H9 (cell line): ENCODE results near the gene PLK3. TPM values are rescaled to one million over a fixed set of nuclear protein-coding genes. Genes with fewer than 3 reads are reported as not detected.

ENCODE experiments used
- DNase-seq: peaks from one replicate; pipeline ENCODE4 v3.0.0-alpha.2; 2017
- H2AFZ ChIP-seq: one replicate; pipeline ENCODE4 v1.6.1; 2013; ENCODE audit warnings: mild to moderate bottlenecking, low read length, control low read depth, moderate library complexity
- H2AK5ac ChIP-seq: 2 replicates; pipeline ENCODE4 v1.6.1; 2013; ENCODE audit warnings: low read length, control low read depth, mixed read lengths; ENCODE audit not compliant: insufficient read length
- H2BK120ac ChIP-seq: one replicate; pipeline ENCODE4 v1.6.1; 2013; ENCODE audit warnings: low read depth, mild to moderate bottlenecking, low read length, control low read depth, inconsistent platforms; ENCODE audit not compliant: poor library complexity, severe bottlenecking
- H2BK12ac ChIP-seq: 2 replicates; pipeline ENCODE4 v1.6.1; 2013; ENCODE audit warnings: low read length, control low read depth, mixed read lengths, low read depth; ENCODE audit not compliant: insufficient read length
- H2BK15ac ChIP-seq: 2 replicates; pipeline ENCODE4 v1.6.1; 2013; ENCODE audit warnings: low read depth, low read length, control low read depth
- H2BK20ac ChIP-seq: one replicate; pipeline ENCODE4 v1.6.1; 2013; ENCODE audit warnings: low read depth, mild to moderate bottlenecking, low read length, control low read depth, inconsistent platforms; ENCODE audit not compliant: poor library complexity, severe bottlenecking
- H2BK5ac ChIP-seq: 2 replicates; pipeline ENCODE4 v1.6.1; 2013; ENCODE audit warnings: low read length, control low read depth, mixed read lengths; ENCODE audit not compliant: insufficient read length
- H3K14ac ChIP-seq: 2 replicates; pipeline ENCODE4 v1.6.1; 2013; ENCODE audit warnings: low read length, control low read depth; ENCODE audit not compliant: insufficient read depth
- H3K18ac ChIP-seq: 2 replicates; pipeline ENCODE4 v1.6.1; 2013; ENCODE audit warnings: low read depth, mild to moderate bottlenecking, mixed read lengths, low read length, control low read depth; ENCODE audit not compliant: insufficient read length
- H3K23ac ChIP-seq: 2 replicates; pipeline ENCODE4 v1.6.1; 2013; ENCODE audit warnings: low read length, control low read depth, mixed read lengths, low read depth; ENCODE audit not compliant: insufficient read length
- H3K23me2 ChIP-seq: 2 replicates; pipeline ENCODE4 v1.6.1; 2013; ENCODE audit warnings: low read depth, mild to moderate bottlenecking, mixed read lengths, low read length, control low read depth; ENCODE audit not compliant: insufficient read length, poor library complexity, severe bottlenecking
- H3K27ac ChIP-seq: 2 replicates; pipeline ENCODE4 v1.5.1; 2013; ENCODE audit warnings: low read length, control low read depth, mixed read lengths, low read depth; ENCODE audit not compliant: insufficient read length
- H3K27me3 ChIP-seq: 2 replicates; pipeline ENCODE4 v1.6.1; 2013; ENCODE audit warnings: low read length, control low read depth, inconsistent platforms; ENCODE audit not compliant: insufficient read depth
- H3K4ac ChIP-seq: 2 replicates; pipeline ENCODE4 v1.6.1; 2013; ENCODE audit warnings: low read depth, mild to moderate bottlenecking, control low read depth, inconsistent platforms, low read length, moderate library complexity
- H3K4me1 ChIP-seq: 2 replicates; pipeline ENCODE4 v1.6.1; 2013; ENCODE audit warnings: low read length, control low read depth, inconsistent platforms; ENCODE audit not compliant: insufficient read depth
- H3K4me2 ChIP-seq: 2 replicates; pipeline ENCODE4 v1.6.1; 2013; ENCODE audit warnings: low read length, control low read depth, mixed read lengths; ENCODE audit not compliant: insufficient read length, insufficient read depth
- H3K56ac ChIP-seq: 2 replicates; pipeline ENCODE4 v1.6.1; 2013; ENCODE audit warnings: low read depth, mild to moderate bottlenecking, mixed read lengths, low read length, control low read depth; ENCODE audit not compliant: insufficient read length
- H3K79me1 ChIP-seq: 2 replicates; pipeline ENCODE4 v1.6.1; 2013; ENCODE audit warnings: low read depth, mild to moderate bottlenecking, moderate library complexity, low read length, control low read depth, inconsistent platforms; ENCODE audit not compliant: insufficient read depth, poor library complexity, severe bottlenecking
- H3K79me2 ChIP-seq: 2 replicates; pipeline ENCODE4 v1.6.1; 2013; ENCODE audit warnings: low read length, control low read depth, inconsistent platforms; ENCODE audit not compliant: insufficient read depth
- H3K9ac ChIP-seq: 2 replicates; pipeline ENCODE4 v1.6.1; 2013; ENCODE audit warnings: low read length, control low read depth, mixed read lengths; ENCODE audit not compliant: insufficient read length; ENCODE audit errors: extremely low read depth
- H3K9me3 ChIP-seq: one replicate; pipeline ENCODE4 v1.6.1; 2013; ENCODE audit warnings: low read depth, low read length, inconsistent platforms; ENCODE audit not compliant: control insufficient read depth
- H3T11ph ChIP-seq: one replicate; pipeline ENCODE4 v1.6.1; 2013; ENCODE audit warnings: mild to moderate bottlenecking, low read length, control low read depth, inconsistent platforms
- H4K20me1 ChIP-seq: one replicate; pipeline ENCODE4 v1.6.1; 2013; ENCODE audit not compliant: control insufficient read depth, insufficient read length, insufficient read depth
- H4K5ac ChIP-seq: 2 replicates; pipeline ENCODE4 v1.6.1; 2013; ENCODE audit warnings: low read depth, mild to moderate bottlenecking, mixed read lengths, low read length, control low read depth; ENCODE audit not compliant: insufficient read length
- H4K8ac ChIP-seq: replicated peaks from 2 replicates; pipeline ENCODE4 v1.6.1; 2013; ENCODE audit warnings: low read length, control low read depth, mixed read lengths, low read depth; ENCODE audit not compliant: insufficient read length
- H4K91ac ChIP-seq: 2 replicates; pipeline ENCODE4 v1.6.1; 2013; ENCODE audit warnings: low read depth, mild to moderate bottlenecking, moderate library complexity, mixed read lengths, low read length, control low read depth; ENCODE audit not compliant: insufficient read length
- H3K27ac Mint-ChIP-seq, 3 experiments: 2 replicates in 2 of 3; 3 replicates in 1 of 3; pipeline ENCODE4 v1.8.0; 2020 to 2021; ENCODE audit warnings: mixed read lengths in 3 of 3, mild to moderate bottlenecking in 1 of 3, moderate library complexity in 1 of 3
- H3K27me3 Mint-ChIP-seq: 2 replicates; pipeline ENCODE4 v1.8.0; 2021; ENCODE audit warnings: low read depth, mild to moderate bottlenecking, moderate library complexity, mixed read lengths
- H3K36me3 Mint-ChIP-seq, 3 experiments: 2 replicates in 2 of 3; 3 replicates in 1 of 3; pipeline ENCODE4 v1.8.0; 2020 to 2021; ENCODE audit warnings: low read depth in 3 of 3, mixed read lengths in 3 of 3; ENCODE audit not compliant: insufficient read depth in 1 of 3
- H3K4me1 Mint-ChIP-seq, 2 experiments: 2 replicates each; pipeline ENCODE4 v1.8.0; 2020; ENCODE audit warnings: mixed read lengths in 2 of 2
- H3K4me3 Mint-ChIP-seq, 2 experiments: 2 replicates in 1 of 2; 3 replicates in 1 of 2; pipeline ENCODE4 v1.8.0; 2020 to 2021; ENCODE audit warnings: mild to moderate bottlenecking in 2 of 2, mixed read lengths in 2 of 2, moderate library complexity in 1 of 2
- H3K9me3 Mint-ChIP-seq, 2 experiments: 2 replicates in 1 of 2; 3 replicates in 1 of 2; pipeline ENCODE4 v1.8.0; 2020; ENCODE audit warnings: mild to moderate bottlenecking in 2 of 2, mixed read lengths in 2 of 2, moderate library complexity in 1 of 2
- CTCF ChIP-seq: fragments of 200-600 bp; sonication (generic); conservative IDR thresholded peaks from 3 replicates; pipeline ENCODE4 v1.8.0; 2021; ENCODE audit warnings: antibody characterized with exemption, mild to moderate bottlenecking
- WGBS: extraction: QIAGEN DNeasy Blood & Tissue Kit; methylation state at CpG from one replicate; pipeline ENCODE4 v1.1.7; 2013; ENCODE audit warnings: missing lambda C conversion rate, low lambda C conversion rate, mixed read lengths; ENCODE audit not compliant: insufficient read length; ENCODE audit errors: extremely low coverage; 5-methylcytosine and 5-hydroxymethylcytosine counted together
- total RNA-seq: library from RNA; stranded (reverse); gene quantifications from 2 replicates; pipeline ENCODE4 v1.2.1, GENCODE V29; 2021

PLK3 gene
- total RNA-seq, 1 experiment from 2014 or later: 14.7 TPM

- H3K27ac Mint-ChIP-seq: no peak overlapping the region
Observed at GRCh38 chr1:44834328-44834727, 34.2 kb downstream of the PLK3 start.

More at GRCh38 chr1:44834328-44834727, 34.2 kb downstream of the PLK3 start:
- Histone ChIP-seq H3K27me3 (no peaks in the 10 kb centered on the region), H4K8ac (no peak overlapping the region), H2AFZ (no peak overlapping the region), H2AK5ac (no peak overlapping the region), H3K4me2 (no peak overlapping the region), H2BK15ac (no peak overlapping the region), H2BK20ac (no peak overlapping the region), H3K27ac (no peak overlapping the region), H3K18ac (no peak overlapping the region), H3K56ac (no peak overlapping the region), H3K79me2 (no peaks in the 10 kb centered on the region), H3K9ac (no peak overlapping the region), H2BK5ac (no peak overlapping the region), H3K4ac (no peak overlapping the region), H3K9me3 (no peaks in the 10 kb centered on the region), H3K23ac (no peak overlapping the region), H2BK12ac (no peak overlapping the region), H3K23me2 (no peaks in the 10 kb centered on the region), H3T11ph (no peak overlapping the region), H4K20me1 (no peaks in the 10 kb centered on the region), H4K91ac (no peak overlapping the region), H4K5ac (no peak overlapping the region), H2BK120ac (no peak overlapping the region), H3K4me1 (no peaks in the 10 kb centered on the region; the same call in 1 of the 2 replicates), H3K79me1 (no peaks in the 10 kb centered on the region), H3K14ac (no peak overlapping the region)
- no peaks in the 10 kb centered on the region for H3K27me3 Mint-ChIP-seq
- no peaks in the 10 kb centered on the region for H3K9me3 Mint-ChIP-seq
- no peak for TF ChIP-seq CTCF
- H3K36me3 Mint-ChIP-seq: no peaks in the 10 kb centered on the region
- peaks cover 11 to 13% of the 10 kb centered on the region in 2 experiments for H3K4me1 Mint-ChIP-seq
- no CpG with 5 or more reads among the region's 7 CpGs for WGBS
- DNase-seq: no peak
- H3K4me3 Mint-ChIP-seq: no peak overlapping the region
